H1 (cell line): ENCODE data around the gene GATD1. TPM values are rescaled to one million over a fixed set of nuclear protein-coding genes. Genes with fewer than 3 reads are reported as not detected.

Experiments
- ATF2 ChIP-seq: IDR thresholded peaks from 2 replicates; pipeline ENCODE4 v1.6.1; 2012; ENCODE audit warnings: low read length, inconsistent platforms
- BRCA1 ChIP-seq: IDR thresholded peaks from 2 replicates; pipeline ENCODE4 v1.6.1; 2012; ENCODE audit warnings: low read depth, low read length, improper control_type of control experiment
- CBX5 ChIP-seq: fragments of 300-800, 300-1000 bp; sonication (generic); IDR thresholded peaks from 2 replicates; pipeline ENCODE4 v1.7.1; 2016; ENCODE audit warnings: antibody characterized with exemption, low read length, low read depth
- CHD1 ChIP-seq: IDR thresholded peaks from 2 replicates; pipeline ENCODE4 v1.6.1; 2012; ENCODE audit warnings: low read depth, low read length, improper control_type of control experiment
- CHD2 ChIP-seq: IDR thresholded peaks from 2 replicates; pipeline ENCODE4 v1.6.1; 2012; ENCODE audit warnings: low read length, improper control_type of control experiment
- CTBP2 ChIP-seq: IDR thresholded peaks from 2 replicates; pipeline ENCODE4 v1.7.0; 2011; ENCODE audit warnings: borderline replicate concordance, mild to moderate bottlenecking, moderate library complexity, mixed read lengths, low read length; ENCODE audit not compliant: insufficient read depth, insufficient read length
- GABPA ChIP-seq: IDR thresholded peaks from 2 replicates; pipeline ENCODE4 v1.6.1; 2011; ENCODE audit warnings: mild to moderate bottlenecking, low read length, moderate library complexity, borderline replicate concordance; ENCODE audit not compliant: insufficient read depth
- HDAC2 ChIP-seq, 2 experiments: fragments of 300-600 bp in 1 of 2; sonication (generic) in 1 of 2; IDR thresholded peaks; 2 replicates each; pipeline ENCODE4 v1.6.1; 2011 to 2012; ENCODE audit warnings: low read depth in 2 of 2, low read length in 2 of 2, mild to moderate bottlenecking in 2 of 2, moderate library complexity in 2 of 2, borderline replicate concordance in 1 of 2, inconsistent platforms in 1 of 2
- JUN ChIP-seq: IDR thresholded peaks from 2 replicates; pipeline ENCODE4 v1.6.1; 2011; ENCODE audit warnings: low read depth, mild to moderate bottlenecking, improper control_type of control experiment, low read length
- KDM4A ChIP-seq: IDR thresholded peaks from one replicate; pipeline ENCODE4 v1.7.1; 2012; ENCODE audit warnings: low read depth, mild to moderate bottlenecking, moderate library complexity, low read length, inconsistent platforms; ENCODE audit not compliant: severe bottlenecking
- KDM5A ChIP-seq: fragments of 200-600 bp; IDR thresholded peaks from 2 replicates; pipeline ENCODE4 v1.7.1; 2012; ENCODE audit warnings: mild to moderate bottlenecking, low read length, inconsistent platforms, mixed read lengths
- MAFK ChIP-seq: IDR thresholded peaks from 2 replicates; pipeline ENCODE4 v1.6.1; 2012; ENCODE audit warnings: low read depth, mild to moderate bottlenecking, improper control_type of control experiment, low read length
- RAD21 ChIP-seq, 2 experiments: IDR thresholded peaks in 1 of 2; conservative IDR thresholded peaks in 1 of 2; 2 replicates each; pipeline ENCODE4 v1.6.1; 2011; ENCODE audit warnings: low read depth in 2 of 2, low read length in 2 of 2, improper control_type of control experiment in 1 of 2, inconsistent platforms in 1 of 2, mild to moderate bottlenecking in 1 of 2, moderate library complexity in 1 of 2
- SAP30 ChIP-seq: fragments of 300-600 bp; sonication (generic); IDR thresholded peaks from 2 replicates; pipeline ENCODE4 v1.7.1; 2012; ENCODE audit warnings: low read length, moderate library complexity, mild to moderate bottlenecking, inconsistent platforms; ENCODE audit not compliant: insufficient read depth, insufficient replicate concordance
- SIRT6 ChIP-seq: IDR thresholded peaks from one replicate; pipeline ENCODE4 v1.7.1; 2012; ENCODE audit warnings: low read length, inconsistent platforms
- TAF1 ChIP-seq: IDR thresholded peaks from 2 replicates; pipeline ENCODE4 v1.6.1; 2011; ENCODE audit warnings: mild to moderate bottlenecking, low read depth, low read length
- TAF7 ChIP-seq: optimal IDR thresholded peaks from 2 replicates; pipeline ENCODE3; 2011; ENCODE audit warnings: low read depth, mild to moderate bottlenecking, inconsistent platforms, low read length, moderate library complexity, borderline replicate concordance
- TBP ChIP-seq: IDR thresholded peaks from 2 replicates; pipeline ENCODE4 v1.6.1; 2011; ENCODE audit warnings: low read depth, low read length, improper control_type of control experiment
- TEAD4 ChIP-seq: IDR thresholded peaks from 2 replicates; pipeline ENCODE4 v1.6.1; 2012; ENCODE audit warnings: low read depth, low read length, inconsistent platforms, mixed read lengths
- YY1 ChIP-seq: IDR thresholded peaks from 2 replicates; pipeline ENCODE4 v1.6.1; 2011; ENCODE audit warnings: low read depth, mild to moderate bottlenecking, low read length
- ZNF274 ChIP-seq: IDR thresholded peaks from 2 replicates; pipeline ENCODE4 v1.7.0; 2012; ENCODE audit warnings: low read length, borderline replicate concordance; ENCODE audit errors: extremely low read depth
- polyA plus RNA-seq, 7 experiments: library from polyadenylated mRNA; depleted of rRNA in 3 of 7; stranded (reverse) in 5 of 7; unstranded in 2 of 7; fragments of >200 nt in 5 of 7; fragments of 200-250 nt in 2 of 7; gene quantifications; 1 replicate in 5 of 7; 2 replicates in 1 of 7; 4 replicates in 1 of 7; pipeline versions ENCODE4 v1.2.1 to v1.2.3, GENCODE V29; 2011 to 2013; ENCODE audit warnings: missing spikeins in 2 of 7, mixed read lengths in 2 of 7
- total RNA-seq: library from RNA; stranded (reverse); fragmentation: NEBNext Ultra II Directional; extraction: Animal tissue kit (Norgen Biotek cat#: 25700); gene quantifications from 2 replicates; pipeline ENCODE4 v1.2.1, GENCODE V29; 2021
- TF ChIP-seq, protein P1 (sequence below): IDR thresholded peaks from 2 replicates; pipeline ENCODE4 v1.6.1; 2012; ENCODE audit warnings: inconsistent platforms

The GATD1 gene
- total and polyA plus RNA-seq, 2 of the 8 experiments (the other 6 are each of a cell fraction or from before 2014, with no cell fraction given) = 47.5 to 54.8 TPM

GRCh38 chr11:747158-748006, 29.9 kb downstream of the GATD1 start, which contains the start of gene TALDO1 (continued):
- peak; percentile 43; the same call in 1 of the 2 replicates for TF ChIP-seq TBP
- 0 out of 2 replicates have a peak, but pooled peaks have one; percentile 34 for TF ChIP-seq KDM5A
- no peak for TF ChIP-seq BRCA1
- peak; percentile 8 for TF ChIP-seq TAF7
- TF ChIP-seq TEAD4 = no peak
- no peak for TF ChIP-seq GABPA
- no peak for TF ChIP-seq CBX5
- no peak for TF ChIP-seq SAP30
- no peak for TF ChIP-seq CHD1
- no peak for TF ChIP-seq RAD21 (IDR thresholded peaks at IDR 0.05 in 1 of 2, conservative IDR thresholded peaks at IDR 0.05 in 1 of 2; ENCODE audit: low read depth in 2 of 2, low read length in 2 of 2)
- TF ChIP-seq HDAC2 (IDR thresholded peaks at IDR 0.05; ENCODE audit: borderline replicate concordance in 1 of 2, low read depth in 2 of 2, low read length in 2 of 2) = no peak
- TF ChIP-seq CTBP2 = no peak
- no peak for TF ChIP-seq MAFK
- no peak for TF ChIP-seq ZNF274
- TF ChIP-seq YY1 = no peak
- TF ChIP-seq JUN = no peak
- no peak for TF ChIP-seq CHD2
- TF ChIP-seq TAF1 = peak; percentile 73
- peak; percentile 72 for TF ChIP-seq KDM4A
- TF ChIP-seq, protein P1, sequence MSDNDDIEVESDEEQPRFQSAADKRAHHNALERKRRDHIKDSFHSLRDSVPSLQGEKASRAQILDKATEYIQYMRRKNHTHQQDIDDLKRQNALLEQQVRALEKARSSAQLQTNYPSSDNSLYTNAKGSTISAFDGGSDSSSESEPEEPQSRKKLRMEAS = peak; percentile 69
- TF ChIP-seq SIRT6 = no peak
- TF ChIP-seq ATF2 = no peak
